D721Med (cell line): ENCODE data around the gene SMPD1.

Experiments used
- DNase-seq: peaks from one replicate; pipeline ENCODE4 v3.0.0; 2011; ENCODE audit warnings: low spot score; ENCODE audit not compliant: insufficient read length
- FAIRE-seq: peaks from 2 replicates; lab custom pipeline; 2011; peaks lifted over from hg19 to GRCh38; lab: Jason Lieb, UNC
- TF ChIP-seq, protein P1 (sequence below): IDR thresholded peaks from 2 replicates; pipeline ENCODE4 v1.5.1; 2012; ENCODE audit warnings: mild to moderate bottlenecking, control low read depth; ENCODE audit not compliant: insufficient read depth; ENCODE audit errors: missing control alignments

SMPD1 gene

DNA sequence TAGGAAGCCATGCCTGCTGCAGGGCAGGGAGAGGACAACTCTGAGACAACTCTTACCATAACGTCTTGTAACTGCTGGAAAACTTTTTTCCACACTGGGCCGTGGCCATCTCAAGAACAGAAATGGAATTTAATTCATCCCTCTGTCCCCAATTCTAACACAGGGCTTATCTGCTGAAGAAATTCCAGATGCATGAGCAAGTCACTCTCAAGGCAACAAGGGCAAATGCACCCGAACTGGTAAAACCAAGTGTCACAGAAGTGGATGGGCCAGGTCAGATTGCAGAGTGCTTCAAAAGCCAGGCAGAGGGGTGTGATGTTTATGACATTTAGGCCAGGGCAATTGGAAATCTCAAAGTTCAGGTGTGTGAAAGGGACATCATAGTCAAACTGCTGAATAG is 7.4 kb downstream of the SMPD1 start:
- no peak for FAIRE-seq

DNA sequence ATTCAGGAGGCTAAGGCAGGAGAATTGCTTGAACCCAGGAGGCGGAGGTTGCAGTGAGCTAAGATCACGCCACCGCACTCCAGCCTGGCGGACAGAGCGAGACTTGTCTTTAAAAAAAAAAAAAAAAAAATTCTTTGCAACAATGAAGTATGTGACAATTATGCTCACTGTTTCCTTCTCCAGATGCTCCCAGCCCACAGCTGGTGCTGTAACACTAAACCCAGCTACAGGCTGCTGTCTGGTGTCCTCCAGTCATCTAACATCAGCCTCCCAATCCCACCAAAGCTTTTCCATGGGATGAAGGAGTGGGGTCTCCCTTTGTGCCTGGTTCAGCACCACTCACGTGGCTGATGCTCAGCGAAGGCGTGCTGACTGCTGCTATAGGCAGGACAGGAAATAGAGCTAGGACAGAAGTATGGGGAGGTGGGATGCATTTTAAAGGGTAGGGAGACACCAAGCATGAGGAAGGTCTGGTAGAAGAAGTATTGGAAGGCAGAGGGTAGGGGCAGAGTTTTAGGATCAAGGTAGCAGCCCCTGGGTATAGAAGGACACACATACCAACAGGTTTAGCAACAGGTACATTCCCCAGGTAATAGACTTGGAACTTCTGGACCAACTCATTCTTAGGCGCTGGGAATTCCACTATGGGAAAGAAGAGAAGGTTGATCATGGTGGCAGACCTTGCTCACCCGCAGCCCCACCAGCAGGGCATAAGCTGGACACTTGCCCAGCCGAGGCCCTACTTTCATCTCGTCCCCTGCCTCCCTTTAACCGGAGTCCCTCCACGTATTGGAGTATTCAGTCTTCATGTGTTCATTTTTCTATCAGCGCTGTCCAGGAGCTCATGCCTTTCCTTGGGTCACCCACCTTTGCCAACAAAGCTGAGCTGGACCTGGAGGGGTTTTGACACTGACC is 10.4 kb downstream of the SMPD1 start:
- FAIRE-seq (no peak), DNase-seq (no peak)
- TF ChIP-seq, protein P1, sequence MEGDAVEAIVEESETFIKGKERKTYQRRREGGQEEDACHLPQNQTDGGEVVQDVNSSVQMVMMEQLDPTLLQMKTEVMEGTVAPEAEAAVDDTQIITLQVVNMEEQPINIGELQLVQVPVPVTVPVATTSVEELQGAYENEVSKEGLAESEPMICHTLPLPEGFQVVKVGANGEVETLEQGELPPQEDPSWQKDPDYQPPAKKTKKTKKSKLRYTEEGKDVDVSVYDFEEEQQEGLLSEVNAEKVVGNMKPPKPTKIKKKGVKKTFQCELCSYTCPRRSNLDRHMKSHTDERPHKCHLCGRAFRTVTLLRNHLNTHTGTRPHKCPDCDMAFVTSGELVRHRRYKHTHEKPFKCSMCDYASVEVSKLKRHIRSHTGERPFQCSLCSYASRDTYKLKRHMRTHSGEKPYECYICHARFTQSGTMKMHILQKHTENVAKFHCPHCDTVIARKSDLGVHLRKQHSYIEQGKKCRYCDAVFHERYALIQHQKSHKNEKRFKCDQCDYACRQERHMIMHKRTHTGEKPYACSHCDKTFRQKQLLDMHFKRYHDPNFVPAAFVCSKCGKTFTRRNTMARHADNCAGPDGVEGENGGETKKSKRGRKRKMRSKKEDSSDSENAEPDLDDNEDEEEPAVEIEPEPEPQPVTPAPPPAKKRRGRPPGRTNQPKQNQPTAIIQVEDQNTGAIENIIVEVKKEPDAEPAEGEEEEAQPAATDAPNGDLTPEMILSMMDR: no peak

More for the DNA sequence above, 7.4 kb downstream of the SMPD1 start:
- TF ChIP-seq, protein P1: no peak
- no peak for DNase-seq

DNA sequence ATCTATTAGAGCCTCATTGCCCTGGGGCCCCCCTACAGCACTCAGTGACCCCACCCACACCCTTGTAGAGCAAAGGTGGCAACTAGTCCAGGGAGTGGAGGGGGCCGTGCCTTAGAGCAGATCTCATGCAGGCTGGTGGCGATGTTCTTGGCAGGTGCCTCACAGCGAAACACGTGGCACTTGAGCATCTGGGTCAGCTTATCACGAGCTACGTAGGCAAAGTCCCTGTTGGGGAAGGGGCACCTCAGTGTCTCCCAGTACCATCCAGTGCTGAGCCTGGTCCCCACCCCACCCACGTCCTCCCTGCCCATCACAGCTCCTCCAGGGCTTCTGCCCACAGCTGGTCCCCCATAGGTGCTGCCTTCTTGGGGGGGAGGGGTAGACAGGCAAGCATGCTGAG is 11.2 kb downstream of the SMPD1 start:
- DNase-seq (no peak), FAIRE-seq (no peak)
- TF ChIP-seq, protein P1: no peak

DNA sequence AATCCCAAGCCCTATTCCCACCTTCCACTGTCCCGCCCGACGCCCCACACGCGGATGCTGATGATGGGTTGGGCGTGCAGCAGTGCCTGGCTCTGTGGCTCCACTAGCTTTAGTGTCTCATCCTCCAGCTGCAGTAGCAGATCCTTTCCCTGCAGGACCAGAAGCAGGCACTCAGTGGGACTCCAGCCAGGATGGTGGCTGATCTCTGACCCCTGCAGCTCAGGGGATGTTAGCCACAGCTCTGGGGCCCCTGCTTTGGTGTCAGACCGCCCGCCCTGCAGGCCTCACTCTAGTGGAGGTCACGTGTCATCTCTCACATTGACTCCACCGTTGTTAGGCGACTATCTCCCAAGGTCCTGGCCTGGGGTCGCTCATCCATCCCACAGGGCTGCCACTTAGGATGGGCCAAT is 11.8 kb downstream of the SMPD1 start:
- FAIRE-seq (no peak), DNase-seq (no peak)
- TF ChIP-seq, protein P1: no peak

DNA sequence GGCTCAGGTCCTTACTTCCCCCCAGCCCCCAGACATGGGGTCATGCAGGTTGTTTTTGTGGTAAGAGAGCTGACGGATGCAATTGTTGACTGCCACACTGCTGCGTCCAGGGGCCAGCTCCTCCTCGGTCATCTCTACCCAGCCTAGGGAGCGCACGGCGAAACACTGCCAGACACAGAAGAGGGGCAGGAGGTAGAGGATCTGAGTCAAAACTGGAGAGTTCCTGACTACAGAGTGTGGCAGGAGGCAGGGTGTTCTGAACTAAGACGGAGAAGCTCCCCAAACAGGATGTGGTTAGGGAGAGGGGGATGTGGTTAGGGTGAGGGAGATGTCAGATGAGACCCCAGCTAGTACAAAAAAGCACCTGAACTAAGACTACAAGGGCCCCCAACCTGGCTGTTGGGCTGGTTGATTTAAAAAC is 12.3 kb downstream of the SMPD1 start:
- DNase-seq: no peak
- FAIRE-seq: no peak
- TF ChIP-seq, protein P1: no peak

DNA sequence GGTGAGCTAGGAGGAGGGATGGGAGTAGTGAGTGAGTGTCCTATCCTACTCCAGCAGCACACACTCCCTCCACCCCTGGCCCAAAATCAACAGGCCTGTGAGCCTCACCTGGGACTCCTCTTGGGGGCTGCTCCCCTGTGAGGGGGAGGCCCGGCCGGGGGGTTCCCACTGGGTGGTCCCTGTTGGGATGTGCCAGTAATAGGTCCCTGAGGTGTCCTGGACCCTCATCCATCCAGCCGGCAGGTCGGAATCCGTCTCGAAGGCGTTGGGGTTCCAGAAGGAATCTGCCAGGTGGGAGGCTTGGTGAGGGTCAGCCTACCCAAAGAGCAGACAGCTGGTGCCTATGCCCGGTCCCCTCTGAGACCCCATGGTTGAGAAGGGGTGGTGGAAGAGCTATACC is 13.3 kb downstream of the SMPD1 start:
- TF ChIP-seq, protein P1: no peak
- FAIRE-seq (no peak), DNase-seq (no peak)

DNA sequence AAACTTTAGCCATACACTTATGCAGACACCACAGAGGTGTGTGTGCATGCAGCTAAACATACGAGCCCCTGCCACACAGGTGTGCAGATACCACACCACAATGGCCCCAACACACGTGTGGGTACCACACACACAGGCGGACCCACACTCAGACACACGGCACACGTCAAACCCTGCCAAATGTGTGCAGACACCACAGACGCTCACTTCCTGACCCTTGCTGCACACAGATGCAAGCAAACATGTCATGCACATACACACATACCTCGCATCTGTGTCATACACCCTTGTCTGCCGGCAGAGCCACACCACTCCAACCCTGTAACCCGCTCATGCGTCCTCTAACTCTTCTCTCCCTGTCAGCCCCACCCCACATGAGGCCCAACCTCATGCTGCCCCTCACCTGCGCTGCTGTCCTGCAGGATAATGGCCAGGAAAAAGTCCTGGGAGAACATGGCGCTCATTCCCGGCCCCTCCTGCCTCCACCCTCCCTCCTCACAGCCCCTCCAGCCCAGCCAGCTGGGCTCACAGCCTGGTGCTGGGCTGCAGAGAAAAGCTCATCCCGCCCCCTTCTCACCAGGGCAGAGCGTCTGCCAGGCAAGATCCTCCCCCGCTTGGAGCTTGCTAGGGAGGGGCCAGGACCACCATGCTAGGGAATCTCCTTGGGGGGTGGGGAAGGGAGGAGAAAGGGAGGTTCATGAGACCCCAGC is 14.2 kb downstream of the SMPD1 start:
- TF ChIP-seq, protein P1: no peak
- no peak for FAIRE-seq

More for the DNA sequence above, 14.2 kb downstream of the SMPD1 start:
- DNase-seq: no peak
